Measurements from ENCODE around the gene MINPP1. TPM values are rescaled to one million over a fixed set of nuclear protein-coding genes. Genes with fewer than 3 reads are reported as not detected.
"Not testable (repeated sequence)": the region's sequence is repeated elsewhere in the genome, so short reads cannot be mapped to it uniquely, and the experiment has no call there.

The MINPP1 gene
- total RNA-seq, 1 experiment from 2014 or later, result 22.1 TPM

DNA sequence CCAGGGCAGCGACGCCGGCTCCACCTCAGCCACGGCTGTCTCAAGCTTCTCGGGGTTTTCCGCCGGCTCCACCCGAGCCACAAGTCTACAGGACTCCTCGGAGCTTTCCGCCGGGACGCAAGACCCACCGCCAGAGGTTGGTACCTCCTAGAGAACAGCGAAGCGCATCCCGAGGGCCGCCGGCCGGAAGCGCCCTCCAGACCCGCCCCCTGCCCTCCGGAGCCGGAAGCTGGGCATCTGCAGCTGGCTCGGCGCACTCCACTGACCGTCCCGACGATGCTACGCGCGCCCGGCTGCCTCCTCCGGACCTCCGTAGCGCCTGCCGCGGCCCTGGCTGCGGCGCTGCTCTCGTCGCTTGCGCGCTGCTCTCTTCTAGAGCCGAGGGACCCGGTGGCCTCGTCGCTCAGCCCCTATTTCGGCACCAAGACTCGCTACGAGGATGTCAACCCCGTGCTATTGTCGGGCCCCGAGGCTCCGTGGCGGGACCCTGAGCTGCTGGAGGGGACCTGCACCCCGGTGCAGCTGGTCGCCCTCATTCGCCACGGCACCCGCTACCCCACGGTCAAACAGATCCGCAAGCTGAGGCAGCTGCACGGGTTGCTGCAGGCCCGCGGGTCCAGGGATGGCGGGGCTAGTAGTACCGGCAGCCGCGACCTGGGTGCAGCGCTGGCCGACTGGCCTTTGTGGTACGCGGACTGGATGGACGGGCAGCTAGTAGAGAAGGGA, at the start of gene MINPP1 (continued):
- TF ChIP-seq RAD21 (IDR thresholded peaks at IDR 0.05; ENCODE audit: low read depth) (no peak), EZH2 (IDR thresholded peaks at IDR 0.05) (no peak), ELF1 (IDR thresholded peaks at IDR 0.05; ENCODE audit: borderline replicate concordance, low read depth) (peak; percentile 52), JUND (IDR thresholded peaks at IDR 0.05) (no peak), EZH2phosphoT487 (IDR thresholded peaks at IDR 0.05; ENCODE audit: borderline replicate concordance) (no peak), FOSL1 (IDR thresholded peaks at IDR 0.05; ENCODE audit: low read depth) (no peak)

- ATAC-seq, result peak; percentile 97
- H3K4me2 ChIP-seq (ENCODE audit: low read length); H3K9ac ChIP-seq (ENCODE audit: low read length); H3K4me1 ChIP-seq (ENCODE audit: control insufficient read depth in 1 of 2, insufficient read depth in 2 of 2, low read length in 2 of 2); H3K9me3 ChIP-seq (ENCODE audit: control insufficient read depth in 1 of 2, insufficient read depth in 1 of 2, low read depth in 1 of 2, low read length in 2 of 2); RAD21 ChIA-PET (ENCODE audit: low non-redundant PET in 1 of 2, low total read pairs in 2 of 2, uncharacterized antibody in 2 of 2, unreplicated experiment in 2 of 2); H3K27ac ChIP-seq (ENCODE audit: low read depth, low read length); H4K20me1 ChIP-seq (ENCODE audit: insufficient read depth); CTCF ChIA-PET; DNase-seq (ENCODE audit: low read depth, low spot score); H3K9me2 ChIP-seq (ENCODE audit: insufficient read depth); BruUV-seq (replicated peaks); H3K36me3 ChIP-seq (ENCODE audit: control insufficient read depth in 1 of 2, insufficient read depth in 2 of 2, low read length in 2 of 2); H3K27me3 ChIP-seq (ENCODE audit: insufficient read depth, low read length); H3K4me3 ChIP-seq (replicated peaks in 1 of 2; ENCODE audit: low read depth in 1 of 2, low read length in 2 of 2); H3K79me2 ChIP-seq (ENCODE audit: insufficient read depth, low read length); intact Hi-C loops (cut with micrococcal nuclease); POLR2A ChIA-PET; H2AFZ ChIP-seq (ENCODE audit: low read depth, low read length, poor library complexity, severe bottlenecking): not testable (repeated sequence)
These were observed 48.0 kb upstream of the MINPP1 start for GRCh38 chr10:87456586-87457220.

GRCh38 chr10:87461751-87462150, 42.9 kb upstream of the MINPP1 start:
- H3K9me3 ChIP-seq (ENCODE audit: control insufficient read depth in 1 of 2, insufficient read depth in 1 of 2, low read depth in 1 of 2, low read length in 2 of 2); H3K4me1 ChIP-seq (ENCODE audit: control insufficient read depth in 1 of 2, insufficient read depth in 2 of 2, low read length in 2 of 2); intact Hi-C loops (cut with micrococcal nuclease); H3K36me3 ChIP-seq (ENCODE audit: control insufficient read depth in 1 of 2, insufficient read depth in 2 of 2, low read length in 2 of 2); ATAC-seq; H4K20me1 ChIP-seq (ENCODE audit: insufficient read depth); H3K4me2 ChIP-seq (ENCODE audit: low read length); H3K9me2 ChIP-seq (ENCODE audit: insufficient read depth); H3K27me3 ChIP-seq (ENCODE audit: insufficient read depth, low read length); POLR2A ChIA-PET; H3K27ac ChIP-seq (ENCODE audit: low read depth, low read length); CTCF ChIA-PET; H2AFZ ChIP-seq (ENCODE audit: low read depth, low read length, poor library complexity, severe bottlenecking); H3K4me3 ChIP-seq (replicated peaks in 1 of 2; ENCODE audit: low read depth in 1 of 2, low read length in 2 of 2); H3K79me2 ChIP-seq (ENCODE audit: insufficient read depth, low read length); H3K9ac ChIP-seq (ENCODE audit: low read length); BruUV-seq (replicated peaks); DNase-seq (ENCODE audit: low read depth, low spot score); RAD21 ChIA-PET (ENCODE audit: low non-redundant PET in 1 of 2, low total read pairs in 2 of 2, uncharacterized antibody in 2 of 2, unreplicated experiment in 2 of 2): not testable (repeated sequence)

GRCh38 chr10:87466849-87467248, 37.8 kb upstream of the MINPP1 start:
- CTCF ChIA-PET; BruUV-seq (replicated peaks); RAD21 ChIA-PET (ENCODE audit: low non-redundant PET in 1 of 2, low total read pairs in 2 of 2, uncharacterized antibody in 2 of 2, unreplicated experiment in 2 of 2); H3K9me2 ChIP-seq (ENCODE audit: insufficient read depth); H3K27me3 ChIP-seq (ENCODE audit: insufficient read depth, low read length); H3K4me2 ChIP-seq (ENCODE audit: low read length); H3K4me1 ChIP-seq (ENCODE audit: control insufficient read depth in 1 of 2, insufficient read depth in 2 of 2, low read length in 2 of 2); DNase-seq (ENCODE audit: low read depth, low spot score); H3K36me3 ChIP-seq (ENCODE audit: control insufficient read depth in 1 of 2, insufficient read depth in 2 of 2, low read length in 2 of 2); H3K4me3 ChIP-seq (replicated peaks in 1 of 2; ENCODE audit: low read depth in 1 of 2, low read length in 2 of 2); H3K27ac ChIP-seq (ENCODE audit: low read depth, low read length); POLR2A ChIA-PET; ATAC-seq; H3K9ac ChIP-seq (ENCODE audit: low read length); intact Hi-C loops (cut with micrococcal nuclease); H3K9me3 ChIP-seq (ENCODE audit: control insufficient read depth in 1 of 2, insufficient read depth in 1 of 2, low read depth in 1 of 2, low read length in 2 of 2); H4K20me1 ChIP-seq (ENCODE audit: insufficient read depth); H3K79me2 ChIP-seq (ENCODE audit: insufficient read depth, low read length); H2AFZ ChIP-seq (ENCODE audit: low read depth, low read length, poor library complexity, severe bottlenecking): not testable (repeated sequence)

DNA sequence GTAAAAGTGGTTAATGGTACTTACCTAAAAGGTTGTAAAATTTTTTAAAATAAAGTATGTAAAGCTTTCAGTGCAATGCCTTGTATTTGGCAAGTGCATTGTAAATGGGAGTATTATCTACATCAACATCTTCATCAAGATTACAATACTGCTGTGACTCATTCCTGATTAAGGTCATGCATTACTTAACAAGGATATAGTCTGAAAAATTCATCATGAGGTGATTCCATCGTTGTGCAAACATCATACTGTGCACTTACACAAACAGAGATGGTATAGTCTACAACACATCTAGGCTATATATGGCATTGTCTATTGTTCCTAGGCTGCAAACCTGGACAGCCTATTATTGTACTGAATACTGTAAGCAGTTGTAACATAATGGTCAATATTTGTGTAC, 16.0 kb upstream of the MINPP1 start:
- RAD21 ChIA-PET (ENCODE audit: low non-redundant PET in 1 of 2, low total read pairs in 2 of 2, uncharacterized antibody in 2 of 2, unreplicated experiment in 2 of 2); BruUV-seq (replicated peaks); H3K27me3 ChIP-seq (ENCODE audit: insufficient read depth, low read length); H3K4me2 ChIP-seq (ENCODE audit: low read length); H3K4me1 ChIP-seq (ENCODE audit: control insufficient read depth in 1 of 2, insufficient read depth in 2 of 2, low read length in 2 of 2); H3K9me3 ChIP-seq (ENCODE audit: control insufficient read depth in 1 of 2, insufficient read depth in 1 of 2, low read depth in 1 of 2, low read length in 2 of 2); H3K9ac ChIP-seq (ENCODE audit: low read length); H3K27ac ChIP-seq (ENCODE audit: low read depth, low read length); DNase-seq (ENCODE audit: low read depth, low spot score); H4K20me1 ChIP-seq (ENCODE audit: insufficient read depth); H3K4me3 ChIP-seq (replicated peaks in 1 of 2; ENCODE audit: low read depth in 1 of 2, low read length in 2 of 2); H3K9me2 ChIP-seq (ENCODE audit: insufficient read depth); H3K36me3 ChIP-seq (ENCODE audit: control insufficient read depth in 1 of 2, insufficient read depth in 2 of 2, low read length in 2 of 2); ATAC-seq; POLR2A ChIA-PET; H3K79me2 ChIP-seq (ENCODE audit: insufficient read depth, low read length); CTCF ChIA-PET; H2AFZ ChIP-seq (ENCODE audit: low read depth, low read length, poor library complexity, severe bottlenecking); intact Hi-C loops (cut with micrococcal nuclease): not testable (repeated sequence)
